Measurements from ENCODE around the gene PPP3CA. TPM values are rescaled to one million over a fixed set of nuclear protein-coding genes. Genes with fewer than 3 reads are reported as not detected.
A peak's percentile ranks its signal among the peaks of the same experiment; 100 is the strongest.

The PPP3CA gene
- total and polyA plus RNA-seq, 2 experiments from 2014 or later: 42.3 to 42.8 TPM

- in situ Hi-C loops (cut with MboI): no loop called here
- WGBS, 2 experiments (ENCODE audit: low coverage in 1 of 2, low lambda C conversion rate in 2 of 2, missing lambda C conversion rate in 2 of 2): 96 to 99% methylated on average over 10 of the region's 10 CpGs
- no peak overlapping the region for H3K9ac ChIP-seq
These were observed 218.9 kb downstream of the PPP3CA start for GRCh38 chr4:101128473-101128872.

GRCh38 chr4:101127176-101127790, 220.0 kb downstream of the PPP3CA start:
- Histone ChIP-seq H3K79me2 (ENCODE audit: insufficient read depth) (peaks cover 72% of the 10 kb centered on the region), H2AFZ (no peak overlapping the region), H3K27ac (no peak overlapping the region), H3K36me3 (ENCODE audit: low read depth) (no peaks in the 10 kb centered on the region), H4K20me1 (ENCODE audit: insufficient read depth) (peaks cover 3% of the 10 kb centered on the region; the same call in 1 of the 2 replicates), H3K27me3 (replicated peaks; ENCODE audit: insufficient read depth) (no peaks in the 10 kb centered on the region), H3K9ac (no peak overlapping the region), H3K4me2 (ENCODE audit: unreplicated experiment) (no peak overlapping the region), H3K4me3 (no peak overlapping the region), H3F3A (ENCODE audit: insufficient read depth) (peaks cover 14% of the 10 kb centered on the region), H3K9me3 (ENCODE audit: low read depth) (no peaks in the 10 kb centered on the region), H3K4me1 (ENCODE audit: insufficient read depth) (peaks cover 21% of the 10 kb centered on the region), H3K9me2 (ENCODE audit: insufficient read depth) (no peaks in the 10 kb centered on the region)
- TF ChIP-seq EZH2 (IDR thresholded peaks at IDR 0.05; ENCODE audit: insufficient read depth, poor library complexity, severe bottlenecking) (no peak), EZH2phosphoT487 (IDR thresholded peaks at IDR 0.05; ENCODE audit: insufficient read depth, low read depth) (no peak)
- in situ Hi-C loops (cut with MboI): no loop called here
- DNase-seq: no peak
- WGBS, 2 experiments (ENCODE audit: low coverage in 1 of 2, low lambda C conversion rate in 2 of 2, missing lambda C conversion rate in 2 of 2): 90 to 98% methylated on average over 3 of the region's 3 CpGs

More at GRCh38 chr4:101128473-101128872, 218.9 kb downstream of the PPP3CA start:
- Histone ChIP-seq H3F3A (ENCODE audit: insufficient read depth) (peaks cover 14% of the 10 kb centered on the region), H3K4me1 (ENCODE audit: insufficient read depth) (peaks cover 21% of the 10 kb centered on the region), H3K4me3 (no peak overlapping the region), H3K27ac (no peak overlapping the region), H3K9me2 (ENCODE audit: insufficient read depth) (no peaks in the 10 kb centered on the region), H3K79me2 (ENCODE audit: insufficient read depth) (peaks cover 72% of the 10 kb centered on the region), H4K20me1 (ENCODE audit: insufficient read depth) (peaks cover 3% of the 10 kb centered on the region), H3K27me3 (replicated peaks; ENCODE audit: insufficient read depth) (no peaks in the 10 kb centered on the region), H3K9me3 (ENCODE audit: low read depth) (no peaks in the 10 kb centered on the region), H3K4me2 (ENCODE audit: unreplicated experiment) (no peak overlapping the region), H2AFZ (no peak overlapping the region), H3K36me3 (ENCODE audit: low read depth) (no peaks in the 10 kb centered on the region)
- no peak for TF ChIP-seq EZH2phosphoT487 (IDR thresholded peaks at IDR 0.05; ENCODE audit: insufficient read depth, low read depth)
- TF ChIP-seq EZH2 (IDR thresholded peaks at IDR 0.05; ENCODE audit: insufficient read depth, poor library complexity, severe bottlenecking): no peak
- DNase-seq: no peak

GRCh38 chr4:101126059-101126458, 221.3 kb downstream of the PPP3CA start:
- peak overlapping the region; percentile 7 for H3K4me2 ChIP-seq (ENCODE audit: unreplicated experiment)

GRCh38 chr4:101125045-101125942, 222.0 kb downstream of the PPP3CA start:
- no peak overlapping the region for H3K9ac ChIP-seq
- H3K9me3 ChIP-seq (ENCODE audit: low read depth): no peaks in the 10 kb centered on the region
- in situ Hi-C loops (cut with MboI): no loop called here
- H3K27ac ChIP-seq: 0 out of 2 replicates have a peak overlapping the region, but pooled peaks have one; percentile 7
- no peak for DNase-seq
- H3F3A ChIP-seq (ENCODE audit: insufficient read depth): peaks cover 14% of the 10 kb centered on the region
- no peaks in the 10 kb centered on the region for H4K20me1 ChIP-seq (ENCODE audit: insufficient read depth)
- 87 to 91% methylated on average over 5 of the region's 5 CpGs for WGBS, 2 experiments (ENCODE audit: low coverage in 1 of 2, low lambda C conversion rate in 2 of 2, missing lambda C conversion rate in 2 of 2)
- H3K4me2 ChIP-seq (ENCODE audit: unreplicated experiment): peak overlapping the region; percentile 7
- H3K9me2 ChIP-seq (ENCODE audit: insufficient read depth): no peaks in the 10 kb centered on the region
- H3K27me3 ChIP-seq (replicated peaks; ENCODE audit: insufficient read depth): no peaks in the 10 kb centered on the region
- no peaks in the 10 kb centered on the region for H3K36me3 ChIP-seq (ENCODE audit: low read depth)
- no peak overlapping the region for H3K4me3 ChIP-seq
- TF ChIP-seq EZH2 (IDR thresholded peaks at IDR 0.05; ENCODE audit: insufficient read depth, poor library complexity, severe bottlenecking) (no peak), EZH2phosphoT487 (IDR thresholded peaks at IDR 0.05; ENCODE audit: insufficient read depth, low read depth) (no peak)
- peaks cover 21% of the 10 kb centered on the region for H3K4me1 ChIP-seq (ENCODE audit: insufficient read depth)
- no peak overlapping the region for H2AFZ ChIP-seq
- H3K79me2 ChIP-seq (ENCODE audit: insufficient read depth): peaks cover 70% of the 10 kb centered on the region

More at GRCh38 chr4:101126059-101126458, 221.3 kb downstream of the PPP3CA start:
- Histone ChIP-seq H2AFZ (no peak overlapping the region), H3K27ac (0 out of 2 replicates have a peak overlapping the region, but pooled peaks have one; percentile 7), H3K27me3 (replicated peaks; ENCODE audit: insufficient read depth) (no peaks in the 10 kb centered on the region), H3K4me3 (no peak overlapping the region), H3K36me3 (ENCODE audit: low read depth) (no peaks in the 10 kb centered on the region), H3K4me1 (ENCODE audit: insufficient read depth) (peaks cover 21% of the 10 kb centered on the region), H3F3A (ENCODE audit: insufficient read depth) (peaks cover 14% of the 10 kb centered on the region), H3K79me2 (ENCODE audit: insufficient read depth) (peaks cover 72% of the 10 kb centered on the region), H3K9ac (no peak overlapping the region), H3K9me3 (ENCODE audit: low read depth) (no peaks in the 10 kb centered on the region), H3K9me2 (ENCODE audit: insufficient read depth) (no peaks in the 10 kb centered on the region), H4K20me1 (ENCODE audit: insufficient read depth) (no peaks in the 10 kb centered on the region)
- in situ Hi-C loops (cut with MboI): no loop called here
- WGBS, 2 experiments (ENCODE audit: low coverage in 1 of 2, low lambda C conversion rate in 2 of 2, missing lambda C conversion rate in 2 of 2): 0 to 4% methylated on average over 1 of the region's 1 CpG
- DNase-seq: peak; percentile 61
- TF ChIP-seq EZH2 (IDR thresholded peaks at IDR 0.05; ENCODE audit: insufficient read depth, poor library complexity, severe bottlenecking) (no peak), EZH2phosphoT487 (IDR thresholded peaks at IDR 0.05; ENCODE audit: insufficient read depth, low read depth) (no peak)
